WTC11 (cell line): ENCODE results near the gene GGCT. TPM values are rescaled to one million over a fixed set of nuclear protein-coding genes. Genes with fewer than 3 reads are reported as not detected.

Experiments used
- ATAC-seq: fragments of 200-7000 bp; cut with Tn5 transposase; 2 replicates; pipeline ENCODE4 v1.10.0; 2021; ENCODE audit warnings: mild to moderate bottlenecking, moderate library complexity
- CTCF ChIA-PET: fragments of 300-600 bp; sonication (Branson Sonifier 250); formaldehyde crosslinking; loops from one replicate; lab custom pipeline; 2021; ENCODE audit warnings: antibody characterized with exemption; lab: Charles Lee
- POLR2A ChIA-PET: fragments of 350-600 bp; sonication (Branson Sonifier 250); formaldehyde crosslinking; loops from one replicate; lab custom pipeline; 2021; ENCODE audit warnings: antibody characterized with exemption; lab: Charles Lee
- DNase-seq: peaks from one replicate; pipeline ENCODE4 v3.0.0; 2021; ENCODE audit warnings: low spot score
- H3K27ac Mint-ChIP-seq: 2 replicates; pipeline ENCODE4 v1.8.0; 2021; ENCODE audit warnings: mixed read lengths
- H3K27me3 Mint-ChIP-seq: 2 replicates; pipeline ENCODE4 v1.8.0; 2021; ENCODE audit warnings: low read depth, mild to moderate bottlenecking, moderate library complexity, mixed read lengths
- H3K36me3 Mint-ChIP-seq: 2 replicates; pipeline ENCODE4 v1.8.0; 2021; ENCODE audit warnings: mixed read lengths
- H3K4me1 Mint-ChIP-seq: 2 replicates; pipeline ENCODE4 v1.8.0; 2022; ENCODE audit warnings: mixed read lengths
- H3K4me3 Mint-ChIP-seq: 2 replicates; pipeline ENCODE4 v1.8.0; 2021; ENCODE audit warnings: mild to moderate bottlenecking, moderate library complexity, mixed read lengths
- H3K9me3 Mint-ChIP-seq: 2 replicates; pipeline ENCODE4 v1.8.0; 2021; ENCODE audit warnings: mixed read lengths
- AR ChIP-seq: fragments of 250-450 bp; sonication (Bioruptor Pico); IDR thresholded peaks from 2 replicates; pipeline ENCODE4 v1.9.0; 2021; ENCODE audit warnings: mild to moderate bottlenecking
- ATF2 ChIP-seq: sonication (generic); formaldehyde crosslinking; IDR thresholded peaks from 2 replicates; pipeline ENCODE4 v1.8.1; 2022; ENCODE audit warnings: low read depth, missing genetic modification reagents, borderline replicate concordance
- CBFB ChIP-seq: sonication (generic); formaldehyde crosslinking; IDR thresholded peaks from 2 replicates; pipeline ENCODE4 v1.8.1; 2022; ENCODE audit warnings: mild to moderate bottlenecking, low read depth, missing genetic modification reagents
- CDX4 ChIP-seq: fragments of 250-450 bp; sonication (Bioruptor Pico); IDR thresholded peaks from 2 replicates; pipeline ENCODE4 v1.9.0; 2021; ENCODE audit warnings: moderate library complexity, mild to moderate bottlenecking, inconsistent platforms, borderline replicate concordance
- ELF4 ChIP-seq: sonication (generic); formaldehyde crosslinking; IDR thresholded peaks from 2 replicates; pipeline ENCODE4 v1.8.1; 2022; ENCODE audit warnings: low read depth, mild to moderate bottlenecking, moderate library complexity, missing genetic modification reagents
- EMX1 ChIP-seq: fragments of 250-450 bp; sonication (Bioruptor Pico); IDR thresholded peaks from 2 replicates; pipeline ENCODE4 v1.8.0; 2021; ENCODE audit warnings: mild to moderate bottlenecking
- GABPB1 ChIP-seq: sonication (generic); formaldehyde crosslinking; IDR thresholded peaks from 2 replicates; pipeline ENCODE4 v1.8.1; 2023; ENCODE audit warnings: mild to moderate bottlenecking, missing genetic modification reagents
- GTF2I ChIP-seq: fragments of 250-450 bp; sonication (Bioruptor Pico); conservative IDR thresholded peaks from 2 replicates; pipeline ENCODE4 v1.4.0; 2021; ENCODE audit warnings: mild to moderate bottlenecking
- HMGXB4 ChIP-seq: sonication (generic); formaldehyde crosslinking; IDR thresholded peaks from 2 replicates; pipeline ENCODE4 v1.8.1; 2023; ENCODE audit warnings: mild to moderate bottlenecking, moderate library complexity, missing genetic modification reagents
- MLX ChIP-seq: sonication (generic); formaldehyde crosslinking; IDR thresholded peaks from 2 replicates; pipeline ENCODE4 v1.8.1; 2023; ENCODE audit warnings: mild to moderate bottlenecking, missing genetic modification reagents, moderate library complexity
- NFATC4 ChIP-seq: fragments of 250-450 bp; sonication (Bioruptor Pico); IDR thresholded peaks from 2 replicates; pipeline ENCODE4 v1.9.0; 2021; ENCODE audit warnings: mild to moderate bottlenecking
- NR3C1 ChIP-seq: sonication (generic); formaldehyde crosslinking; conservative IDR thresholded peaks from 2 replicates; pipeline ENCODE4 v1.8.1; 2023; ENCODE audit warnings: low read depth, mild to moderate bottlenecking, missing genetic modification reagents
- SMAD3 ChIP-seq: sonication (generic); formaldehyde crosslinking; IDR thresholded peaks from 2 replicates; pipeline ENCODE4 v1.8.0; 2022; ENCODE audit warnings: missing genetic modification reagents, mild to moderate bottlenecking, borderline replicate concordance
- USF1 ChIP-seq: sonication (generic); formaldehyde crosslinking; IDR thresholded peaks from 2 replicates; pipeline ENCODE4 v1.8.0; 2022; ENCODE audit warnings: mild to moderate bottlenecking, missing genetic modification reagents
- ZNF138 ChIP-seq: sonication (generic); formaldehyde crosslinking; conservative IDR thresholded peaks from 2 replicates; pipeline ENCODE4 v1.8.1; 2022; ENCODE audit warnings: mild to moderate bottlenecking, moderate library complexity, missing genetic modification reagents
- ZNF232 ChIP-seq: sonication (generic); formaldehyde crosslinking; IDR thresholded peaks from 2 replicates; pipeline ENCODE4 v1.8.0; 2022; ENCODE audit warnings: mild to moderate bottlenecking, missing genetic modification reagents
- ZNF317 ChIP-seq: sonication (generic); formaldehyde crosslinking; IDR thresholded peaks from 2 replicates; pipeline ENCODE4 v1.8.1; 2023; ENCODE audit warnings: low read depth, mild to moderate bottlenecking, moderate library complexity, missing genetic modification reagents, borderline replicate concordance
- ZNF512 ChIP-seq: sonication (generic); formaldehyde crosslinking; IDR thresholded peaks from 2 replicates; pipeline ENCODE4 v1.8.1; 2022; ENCODE audit warnings: missing genetic modification reagents, borderline replicate concordance
- total RNA-seq: library from RNA; stranded (reverse); gene quantifications from 3 replicates; pipeline ENCODE4 v1.2.3, GENCODE V29; 2021

Gene GGCT
- total RNA-seq, 1 experiment from 2014 or later = 95.4 TPM

- TF ChIP-seq ATF2 (CRISPR knock-in tag) (no peak), EMX1 (no peak), ELF4 (no peak)
Measured at GRCh38 chr7:30524545-30524944, 19.9 kb upstream of the GGCT start (continued).

GRCh38 chr7:30523466-30523865 is 18.8 kb upstream of the GGCT start:
- CTCF ChIA-PET = no interaction called here
- no peak overlapping the region for H3K27ac Mint-ChIP-seq
- H3K9me3 Mint-ChIP-seq = no peaks in the 10 kb centered on the region
- peaks cover 11% of the 10 kb centered on the region for H3K4me1 Mint-ChIP-seq
- no peak overlapping the region for H3K4me3 Mint-ChIP-seq
- TF ChIP-seq HMGXB4 = no peak
- no peak for TF ChIP-seq ZNF138 (CRISPR knock-in tag)
- no peak for TF ChIP-seq AR (CRISPR knock-in tag)
- TF ChIP-seq NR3C1 (CRISPR knock-in tag) = no peak
- no peak for TF ChIP-seq ATF2 (CRISPR knock-in tag)
- TF ChIP-seq USF1 (CRISPR knock-in tag) = no peak
- no peak for TF ChIP-seq CBFB
- no peak for TF ChIP-seq CDX4 (CRISPR knock-in tag)
- TF ChIP-seq MLX = no peak
- no peak for TF ChIP-seq GABPB1 (CRISPR knock-in tag)
- TF ChIP-seq SMAD3 = no peak
- TF ChIP-seq NFATC4 (CRISPR knock-in tag) = no peak
- TF ChIP-seq ZNF232 (CRISPR knock-in tag) = no peak
- no peak for TF ChIP-seq ZNF512
- TF ChIP-seq GTF2I = no peak
- TF ChIP-seq ZNF317 (CRISPR knock-in tag) = no peak
- TF ChIP-seq, all 79 proteins: peak for 0
- Mint-ChIP-seq H3K27me3 (peaks cover 12% of the 10 kb centered on the region; the same call in 1 of the 2 replicates), H3K36me3 (no peaks in the 10 kb centered on the region)
- POLR2A ChIA-PET = no interaction called here
- ATAC-seq = no peak
- DNase-seq = no peak
